NCI-H1436 treated with DMSO at 0.1 percent for 48 hours (cell line): ENCODE results near the gene GRIA1.

Experiments used
- DNase-seq: peaks from one replicate; lab custom pipeline; 2025; lab: John Stamatoyannopoulos, UW

GRIA1 gene

DNA sequence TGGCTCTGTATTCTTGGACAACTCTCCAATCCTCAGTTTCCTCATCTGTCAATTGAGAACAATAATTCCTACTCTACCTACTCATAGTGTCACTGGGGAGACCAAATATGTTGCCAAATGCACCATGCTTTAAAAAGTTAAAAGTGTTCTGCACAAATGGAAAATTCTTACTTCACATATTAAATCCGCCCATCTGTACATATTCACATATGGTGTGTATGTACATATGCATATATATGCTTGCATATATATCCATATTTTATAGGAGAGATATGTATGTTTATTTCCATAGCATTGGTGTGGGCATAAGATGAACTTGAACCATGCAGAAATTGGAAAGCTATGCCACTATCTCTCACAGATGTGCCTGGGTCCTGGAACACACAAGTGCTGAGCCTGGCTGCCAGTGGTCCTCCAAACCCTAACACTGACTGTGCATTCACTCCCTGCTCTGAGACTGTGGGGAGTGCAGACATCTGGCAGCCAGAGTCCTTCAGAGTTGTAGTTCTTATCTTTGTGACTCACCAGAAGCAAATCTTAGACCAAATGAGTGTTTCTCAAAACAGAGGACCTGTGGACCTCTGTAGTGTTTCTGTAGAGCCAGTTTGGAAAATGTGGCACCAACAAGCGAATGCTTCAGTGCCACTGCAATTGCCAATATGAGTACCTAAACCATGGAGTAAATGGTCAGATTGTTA lies 168.7 kb downstream of the GRIA1 start:
- no peak for DNase-seq

DNA sequence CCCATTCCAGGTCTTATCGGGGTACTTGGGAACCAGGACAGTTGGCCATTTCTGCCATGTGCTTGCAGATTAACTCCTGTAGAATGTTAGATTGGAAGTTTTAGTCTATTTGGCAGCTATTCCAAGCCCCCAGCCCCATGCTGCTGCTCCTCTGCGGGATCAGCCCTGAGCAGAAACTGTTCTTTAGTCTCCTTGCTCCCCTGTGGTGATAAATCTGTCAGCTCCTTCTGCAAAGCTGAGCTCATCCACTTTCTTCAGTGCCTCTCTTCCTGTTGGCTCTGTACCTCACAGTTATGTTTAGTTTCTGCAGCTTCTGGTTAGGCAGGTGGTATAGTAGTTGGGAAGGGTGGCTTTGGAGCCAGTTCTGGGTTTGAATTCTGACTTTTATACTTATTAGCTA lies 170.4 kb downstream of the GRIA1 start:
- DNase-seq: no peak

DNA sequence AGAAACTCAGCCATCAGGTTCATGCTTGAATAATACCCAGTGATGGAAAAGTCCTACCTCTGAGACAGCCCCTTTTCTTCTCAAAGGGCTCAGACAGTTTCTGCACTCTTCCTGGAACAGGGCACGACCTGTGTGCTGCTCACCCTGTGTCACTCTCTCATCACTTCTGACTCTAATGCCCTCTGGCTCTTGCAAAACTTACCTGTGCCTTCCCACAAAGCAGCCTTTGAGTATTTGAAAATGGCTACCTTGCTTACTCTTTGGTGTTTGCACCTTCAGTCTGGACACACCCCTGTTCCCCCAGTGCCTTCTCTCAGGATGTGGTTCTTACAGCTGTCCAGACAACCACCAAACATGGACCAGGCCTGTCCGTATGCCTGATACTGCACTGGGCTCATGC lies 171.4 kb downstream of the GRIA1 start:
- no peak for DNase-seq

DNA sequence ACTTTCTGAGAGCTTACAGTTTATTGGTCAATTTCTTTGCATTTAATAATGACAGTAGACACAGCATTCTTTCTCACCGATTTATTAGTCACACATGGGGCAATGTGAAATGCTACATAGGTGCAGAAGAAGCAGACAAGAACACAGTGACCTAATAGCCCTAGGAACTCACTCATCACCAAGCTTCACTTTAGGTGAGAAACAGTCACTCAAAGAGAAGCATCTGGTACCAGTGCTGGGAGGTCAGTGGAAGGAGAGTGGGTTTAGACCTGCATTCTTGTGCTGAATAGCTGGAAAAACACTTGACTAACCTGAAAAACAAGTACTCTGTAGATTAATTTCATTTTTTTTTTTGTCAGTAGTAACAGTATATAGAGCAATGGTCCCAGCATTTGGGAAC lies 179.6 kb downstream of the GRIA1 start:
- no peak for DNase-seq

DNA sequence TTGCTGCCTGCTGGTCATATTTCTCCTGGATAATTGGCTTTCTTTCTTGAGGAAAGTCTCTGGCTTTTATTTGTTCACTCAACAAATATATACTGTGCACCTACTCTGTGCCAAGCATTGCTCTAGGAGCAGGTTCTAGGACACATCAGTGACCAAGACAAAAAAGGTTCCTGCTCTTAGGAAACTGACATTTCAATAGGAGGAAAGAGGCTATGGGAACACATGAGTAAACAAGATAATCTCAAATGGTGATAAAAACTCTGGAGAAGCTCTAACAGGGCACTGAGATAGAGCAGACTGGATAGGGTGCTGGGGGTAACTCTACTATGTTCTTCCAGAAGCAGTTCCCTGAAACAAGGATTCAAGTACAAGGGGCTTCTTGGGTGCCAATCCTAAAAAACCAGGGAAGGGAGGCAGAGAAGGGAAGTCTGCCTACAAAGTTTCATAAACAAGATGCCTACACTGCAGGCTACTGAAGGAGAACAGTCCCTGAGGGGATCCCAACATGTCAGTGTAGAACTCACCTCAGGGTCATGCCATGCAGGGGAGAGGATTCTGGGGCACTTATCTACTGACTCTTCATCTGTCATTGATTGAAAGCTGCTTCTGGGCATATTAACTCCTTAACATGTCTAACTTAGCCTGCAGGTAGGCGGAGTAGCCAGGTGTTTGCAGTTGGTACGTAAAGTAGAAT lies 181.3 kb downstream of the GRIA1 start:
- DNase-seq: no peak

DNA sequence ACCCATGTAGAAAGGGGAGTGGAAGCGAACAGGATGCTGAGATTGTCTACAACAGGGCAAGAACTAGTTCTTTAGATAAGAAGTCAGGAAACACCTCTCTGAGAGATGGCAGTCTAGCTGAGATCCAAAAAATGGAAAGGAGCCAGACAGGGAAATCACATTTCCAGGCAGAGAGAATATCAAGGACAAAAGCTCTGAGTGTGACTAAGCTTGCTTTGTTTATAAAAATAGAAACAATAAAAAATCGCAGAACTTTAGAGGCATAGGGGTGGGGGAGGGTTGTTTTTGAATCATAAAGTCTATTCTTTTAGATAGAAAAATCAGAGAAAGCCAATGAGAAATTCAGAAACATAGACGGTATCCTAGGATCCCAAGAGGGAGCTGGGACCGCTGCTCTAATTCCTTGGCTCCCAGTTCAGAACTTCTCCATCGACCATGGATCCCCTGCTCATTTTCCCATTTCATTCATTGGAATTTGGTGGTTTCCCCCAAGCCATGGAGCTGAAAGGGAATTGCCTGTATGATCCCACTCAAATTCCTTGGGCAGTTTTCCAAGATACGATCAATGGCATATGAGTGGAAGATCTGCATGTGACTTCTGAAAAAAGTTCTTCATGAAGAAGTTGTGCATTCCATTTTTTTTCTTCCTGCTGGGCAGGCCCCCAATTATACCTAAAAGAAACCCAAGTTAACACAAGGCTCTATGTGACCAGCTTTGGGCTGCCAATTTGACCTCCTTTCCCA lies 182.0 kb downstream of the GRIA1 start:
- DNase-seq: no peak

DNA sequence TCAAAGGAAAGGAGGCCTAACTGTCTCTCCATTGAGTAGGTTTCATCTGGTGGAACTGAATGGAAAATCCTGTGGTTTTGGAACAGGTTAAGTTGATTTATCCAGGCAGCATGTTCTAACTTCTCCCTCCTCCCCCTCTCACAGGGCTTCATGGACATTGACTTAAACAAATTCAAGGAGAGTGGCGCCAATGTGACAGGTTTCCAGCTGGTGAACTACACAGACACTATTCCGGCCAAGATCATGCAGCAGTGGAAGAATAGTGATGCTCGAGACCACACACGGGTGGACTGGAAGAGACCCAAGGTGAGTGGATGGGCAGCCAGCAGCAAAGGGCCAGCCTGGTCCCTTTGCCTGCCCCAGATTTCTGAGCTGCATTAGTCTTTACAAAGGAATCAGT lies 183.9 kb downstream of the GRIA1 start:
- no peak for DNase-seq

DNA sequence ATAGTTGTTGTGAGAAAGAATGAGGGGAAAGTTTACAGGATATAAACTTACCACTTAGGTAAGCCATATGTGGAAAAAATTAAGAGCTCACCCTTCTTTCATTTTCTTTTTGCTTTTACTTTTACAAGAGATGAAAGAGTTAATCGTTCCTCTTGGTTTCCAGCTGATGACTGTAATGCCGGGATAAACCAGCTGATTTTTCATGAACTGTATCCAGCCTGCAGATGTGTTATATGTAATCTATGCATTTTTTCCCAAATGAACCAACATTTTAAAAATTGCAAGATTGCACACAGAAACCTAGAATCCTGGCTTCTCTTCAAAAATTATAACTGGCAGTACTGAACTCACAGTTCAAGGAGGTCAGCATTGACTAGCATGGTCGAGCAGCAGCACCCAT lies 185.9 kb downstream of the GRIA1 start:
- no peak for DNase-seq

DNA sequence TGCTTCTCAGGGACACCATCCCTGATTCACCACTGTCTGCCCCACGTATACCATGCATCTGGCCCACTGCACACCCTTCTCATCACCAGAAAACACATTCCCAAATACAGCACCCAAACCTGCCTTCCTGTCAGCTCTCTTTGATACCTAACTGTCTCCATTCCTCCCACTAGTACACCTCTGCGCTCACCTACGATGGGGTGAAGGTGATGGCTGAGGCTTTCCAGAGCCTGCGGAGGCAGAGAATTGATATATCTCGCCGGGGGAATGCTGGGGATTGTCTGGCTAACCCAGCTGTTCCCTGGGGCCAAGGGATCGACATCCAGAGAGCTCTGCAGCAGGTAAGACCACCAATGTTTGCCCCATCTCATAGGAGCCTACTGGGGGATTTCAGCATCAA lies 186.4 kb downstream of the GRIA1 start:
- no peak for DNase-seq

DNA sequence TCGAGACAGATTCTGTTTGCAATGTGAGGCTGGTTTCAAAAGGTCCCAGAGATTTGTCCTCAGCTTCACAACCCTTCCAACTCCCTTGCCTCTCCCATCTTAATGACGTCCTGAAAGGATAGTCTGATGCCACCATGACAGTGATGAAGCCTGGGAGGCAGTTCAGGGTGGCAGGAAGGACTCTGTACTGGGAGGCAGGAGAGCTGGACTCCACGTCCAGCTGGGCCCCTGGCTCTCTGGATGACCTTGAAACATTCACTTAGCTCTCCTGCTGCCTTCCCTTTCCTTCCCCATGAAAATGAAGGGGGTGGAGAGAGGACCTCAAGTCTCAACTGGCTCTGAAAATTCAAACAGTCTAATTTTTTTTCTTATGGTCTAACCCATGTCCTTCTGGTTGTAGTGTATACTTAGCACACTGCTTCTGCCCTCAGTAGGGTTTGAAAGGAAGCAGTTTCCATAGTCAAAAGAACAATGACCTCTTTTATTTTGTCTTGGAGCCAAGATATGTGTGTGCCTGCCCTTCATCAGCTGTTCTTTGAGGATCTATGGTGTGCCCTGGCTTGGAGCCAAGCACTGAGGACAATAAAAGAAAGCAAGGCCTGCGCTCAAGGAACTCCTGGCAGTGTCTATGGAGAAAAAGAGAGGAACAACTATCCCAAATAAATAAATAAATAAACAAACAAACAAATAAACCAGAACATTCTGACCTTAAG lies 188.3 kb downstream of the GRIA1 start:
- DNase-seq: no peak

DNA sequence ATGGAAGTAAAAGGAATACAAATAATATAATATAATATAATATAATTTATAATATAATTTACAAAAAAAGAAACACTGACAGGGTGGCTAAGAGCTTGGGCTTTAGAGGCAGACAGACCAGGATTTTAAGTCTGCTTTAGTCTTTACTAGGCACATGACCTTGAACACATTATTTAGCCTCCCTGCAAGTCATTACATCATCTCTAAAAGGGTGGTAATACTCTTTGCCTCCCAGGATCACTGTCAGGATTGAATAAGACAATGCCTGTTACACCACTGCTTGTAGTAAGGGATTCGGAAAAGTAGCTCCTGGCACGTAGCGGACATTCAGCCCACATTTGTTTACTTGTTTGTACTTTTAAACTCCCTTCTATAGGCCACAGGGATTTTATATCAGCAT lies 199.8 kb downstream of the GRIA1 start:
- DNase-seq: no peak

DNA sequence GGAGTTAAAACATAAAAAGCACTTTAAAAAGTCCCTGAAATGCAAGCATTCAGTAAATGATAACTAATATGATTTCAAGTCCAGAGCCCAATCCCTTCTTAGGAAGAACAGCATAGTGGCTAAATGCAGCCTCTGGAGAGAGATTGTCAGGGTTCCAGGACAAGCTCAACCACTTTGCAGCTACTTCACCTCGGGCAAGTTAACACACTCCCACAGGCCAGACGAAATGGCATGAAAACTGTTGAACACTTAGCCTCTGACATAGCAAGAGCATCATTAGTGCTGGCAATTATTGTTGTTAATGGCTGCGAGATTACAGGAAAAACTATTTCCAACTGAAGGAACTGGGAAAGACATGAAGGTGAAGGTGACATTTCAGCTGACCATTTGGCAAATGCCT lies 205.8 kb downstream of the GRIA1 start:
- no peak for DNase-seq

DNA sequence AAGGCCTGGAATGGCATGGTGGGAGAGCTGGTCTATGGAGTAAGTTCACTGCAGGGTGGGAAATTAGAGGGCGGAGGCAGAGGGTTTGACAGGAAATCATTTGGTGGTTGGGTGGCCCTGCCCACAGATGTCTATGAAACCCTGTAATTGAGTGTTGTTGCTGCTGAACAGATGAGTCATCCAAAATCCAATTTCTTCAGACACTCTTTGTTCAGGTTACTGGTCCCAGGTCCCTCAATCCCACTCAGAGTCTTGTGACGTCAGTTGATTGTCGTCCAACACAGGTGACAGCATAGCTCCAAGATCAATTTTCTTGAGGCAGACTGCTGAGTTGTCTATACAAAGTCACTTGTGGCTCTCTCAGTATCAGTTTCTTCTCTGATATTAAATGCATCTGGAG lies 208.6 kb downstream of the GRIA1 start:
- no peak for DNase-seq

DNA sequence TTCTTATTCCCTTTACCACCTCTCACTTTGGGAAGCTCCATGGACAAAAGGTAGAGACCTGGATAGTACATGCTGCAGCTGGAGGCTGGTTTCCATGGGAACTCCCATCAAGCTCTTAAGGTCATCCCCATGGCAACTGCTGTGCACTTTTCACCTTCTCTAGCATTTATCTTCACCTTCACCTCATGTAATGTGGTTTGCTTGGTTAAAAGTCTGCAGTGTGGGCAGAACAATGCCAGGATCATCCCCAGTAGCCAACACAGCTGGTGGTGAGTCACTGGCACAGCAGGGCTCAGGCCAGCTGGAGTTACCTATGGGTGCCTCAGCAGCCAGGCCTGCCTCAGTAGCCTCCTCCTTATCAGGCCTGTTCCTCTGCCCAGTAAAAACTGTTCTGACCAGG lies 210.5 kb downstream of the GRIA1 start:
- no peak for DNase-seq

DNA sequence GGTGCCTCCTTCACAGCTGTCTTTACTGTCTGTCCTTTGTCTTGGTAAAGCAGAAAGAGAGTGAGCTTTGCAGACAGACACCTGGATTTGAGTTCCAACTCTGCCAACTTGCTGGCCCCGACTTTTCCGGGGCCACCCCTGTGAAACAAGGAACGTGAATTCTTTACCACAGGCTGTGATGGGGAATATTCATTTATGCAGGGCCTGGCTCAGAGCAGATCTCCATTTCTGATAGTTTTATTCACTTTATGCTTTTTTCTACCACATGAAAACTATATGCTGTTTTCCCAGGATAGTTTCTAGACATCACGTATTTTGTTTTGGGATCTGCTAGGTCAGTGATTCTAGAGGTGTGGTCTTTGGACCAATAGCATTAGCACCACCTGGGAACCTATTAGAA lies 211.8 kb downstream of the GRIA1 start:
- DNase-seq: no peak

DNA sequence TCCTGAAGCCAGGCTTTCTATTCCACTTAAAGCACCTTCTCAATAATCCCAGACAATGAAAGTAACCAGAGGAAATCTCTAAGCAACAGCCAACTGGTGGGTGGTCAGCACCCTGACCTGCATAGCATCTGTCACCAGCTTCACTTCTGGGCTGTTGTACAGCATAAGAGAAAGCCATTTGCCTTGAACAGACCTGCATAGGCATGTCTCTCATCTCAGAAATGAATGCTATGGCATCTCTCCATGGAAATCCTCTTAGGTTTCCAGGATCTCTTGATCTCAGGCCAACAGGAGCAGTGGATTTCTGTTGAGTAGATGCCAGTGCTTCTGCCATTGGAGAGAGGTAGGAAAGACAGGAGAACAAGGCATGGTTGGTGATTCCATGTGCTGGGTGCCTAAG lies 213.6 kb downstream of the GRIA1 start:
- DNase-seq: no peak

DNA sequence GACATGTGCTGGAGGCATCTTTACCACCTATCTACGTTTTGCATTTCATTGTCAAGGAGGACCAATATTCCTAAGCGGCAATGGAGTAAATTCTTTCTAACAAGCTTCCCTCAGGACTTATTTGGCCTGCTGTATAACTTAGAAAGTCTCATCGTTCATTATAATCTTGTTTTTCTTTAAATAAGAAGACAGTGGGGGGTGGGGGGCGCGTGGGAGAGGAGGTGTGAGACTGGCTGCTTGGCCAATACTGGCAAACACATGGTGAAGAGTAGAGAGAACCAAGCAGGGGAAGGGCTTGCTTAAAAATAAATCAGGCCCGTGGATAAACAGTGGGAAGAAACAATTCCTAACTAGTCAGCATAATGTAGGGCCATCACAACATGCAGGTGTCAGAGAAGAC lies 217.2 kb downstream of the GRIA1 start:
- DNase-seq: no peak

DNA sequence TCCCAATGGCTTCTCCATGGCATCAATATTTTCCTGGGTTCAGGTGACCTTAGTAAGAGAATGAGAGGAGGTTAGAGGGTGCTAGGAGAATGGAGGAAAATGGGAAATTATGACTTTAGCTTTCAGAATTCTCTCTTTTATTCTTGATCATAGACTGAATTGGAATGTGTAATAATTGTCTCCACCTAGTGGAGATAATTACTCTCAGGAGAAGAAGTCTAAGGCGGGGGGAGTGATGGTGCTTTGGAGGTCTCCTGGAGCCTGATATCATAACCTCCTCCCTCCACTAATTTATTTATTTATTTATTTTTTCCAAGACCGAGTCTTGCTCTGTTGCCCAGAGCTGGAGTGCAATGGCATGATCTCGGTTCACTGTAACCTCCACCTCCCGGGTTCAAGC lies 221.3 kb downstream of the GRIA1 start:
- DNase-seq: no peak

DNA sequence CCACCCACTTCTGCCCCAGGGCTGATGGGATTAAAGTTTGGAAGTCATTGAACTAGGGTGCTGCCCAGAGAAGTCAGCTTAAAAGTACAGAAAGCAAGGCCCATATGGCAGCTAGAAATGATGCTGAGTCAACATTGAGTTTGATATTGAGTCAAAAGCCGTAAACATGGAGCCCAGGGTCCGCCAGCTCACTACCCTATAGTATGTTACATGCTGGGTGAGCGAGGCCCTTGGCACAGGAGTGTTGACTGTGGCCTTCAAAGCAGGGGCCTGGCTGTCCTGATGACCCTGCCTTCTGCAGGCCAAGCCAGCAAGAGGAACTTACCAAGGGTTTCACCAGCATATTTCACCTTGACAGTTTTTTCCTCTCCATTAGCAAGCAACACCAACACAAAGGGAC lies 222.5 kb downstream of the GRIA1 start:
- DNase-seq: no peak

DNA sequence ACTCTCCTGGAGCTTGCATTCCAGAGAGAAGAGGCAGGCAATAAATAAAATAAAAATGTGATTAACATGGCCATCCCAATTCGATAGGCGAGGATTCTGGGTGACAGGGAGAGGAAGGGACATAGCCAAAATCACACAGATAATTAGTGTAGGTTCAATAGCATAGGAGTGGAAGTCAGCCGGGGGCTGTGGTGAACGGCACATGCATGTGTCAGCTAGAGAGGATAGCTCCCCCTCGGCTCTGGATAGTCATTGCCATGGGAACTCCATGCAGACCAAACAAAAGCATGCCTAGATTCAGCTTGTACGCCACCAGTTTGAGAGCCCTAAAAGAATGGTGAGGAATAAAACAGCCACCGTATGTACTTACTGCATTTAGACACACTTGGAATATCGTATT lies 223.5 kb downstream of the GRIA1 start:
- no peak for DNase-seq

DNA sequence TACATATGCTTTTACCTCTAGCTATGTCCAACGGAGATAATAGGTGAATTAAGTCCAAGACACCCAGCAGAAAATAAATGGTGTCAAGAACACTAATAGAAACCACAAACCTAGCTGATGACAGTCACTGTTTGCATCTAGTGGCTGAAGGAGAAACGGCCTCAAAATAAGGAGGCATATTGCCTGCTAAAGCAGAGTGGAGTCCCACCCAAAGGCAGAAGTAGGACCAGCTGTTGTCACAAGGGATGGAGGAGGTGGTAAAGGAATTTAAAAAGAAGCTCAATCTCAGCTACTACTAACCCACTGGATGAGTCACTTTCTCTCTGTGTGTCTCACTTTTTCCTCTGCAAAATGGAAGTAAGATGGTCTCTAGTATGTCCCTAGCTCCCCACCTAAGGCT lies 224.3 kb downstream of the GRIA1 start:
- no peak for DNase-seq

DNA sequence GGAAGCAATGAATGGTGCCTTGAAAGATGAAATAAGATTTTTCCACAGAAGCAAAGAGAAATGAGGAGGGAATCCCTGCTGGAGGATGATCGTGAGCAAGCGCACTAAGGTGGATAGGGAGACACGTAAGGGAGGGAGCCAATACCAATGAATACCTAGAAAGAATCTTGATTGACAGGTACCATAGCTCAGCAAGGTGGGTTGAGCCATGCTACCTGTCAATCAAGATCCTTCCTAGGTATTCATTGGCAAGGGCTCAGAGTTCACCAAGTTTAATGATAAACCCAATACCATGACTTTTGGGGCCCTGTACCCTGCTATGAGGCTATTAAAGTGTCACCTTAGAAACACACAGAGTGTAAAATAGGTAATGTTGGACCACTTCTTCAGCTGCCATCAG lies 226.8 kb downstream of the GRIA1 start:
- DNase-seq: no peak

DNA sequence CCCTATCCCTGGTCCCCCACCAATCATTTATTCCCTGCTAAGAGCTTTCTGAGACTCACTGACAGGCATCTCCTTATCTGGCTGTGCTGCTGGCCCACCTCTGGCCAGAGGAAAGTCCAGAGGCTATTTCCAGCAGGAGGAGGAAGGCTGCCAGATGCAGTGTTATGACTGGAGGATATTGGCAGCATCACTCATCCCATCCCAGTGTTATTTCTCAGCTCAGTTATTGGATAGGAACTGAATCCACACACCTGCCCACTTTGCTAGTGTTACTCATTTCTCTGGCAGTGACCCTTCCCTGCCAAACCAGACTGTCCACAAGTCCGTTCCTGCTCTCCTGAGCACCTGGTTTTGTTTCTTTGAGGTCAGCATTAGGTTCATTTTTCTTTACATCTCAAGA lies 228.2 kb downstream of the GRIA1 start:
- DNase-seq: no peak
